Loucy (cell line): Measurements from ENCODE around the gene DUS2.
"Not testable (repeated sequence)": the region's sequence is repeated elsewhere in the genome, so short reads cannot be mapped to it uniquely, and the experiment has no call there.

Experiments
- CTCF ChIP-seq: fragments of 200-600 bp; sonication (generic); conservative IDR thresholded peaks from 2 replicates; pipeline ENCODE4 v1.5.1; 2014; ENCODE audit warnings: mild to moderate bottlenecking, antibody characterized with exemption, low read length
- EZH2phosphoT487 ChIP-seq: fragments of 200-600 bp; IDR thresholded peaks from 2 replicates; pipeline ENCODE4 v1.6.1; 2018; ENCODE audit warnings: antibody characterized with exemption, mild to moderate bottlenecking, moderate library complexity, borderline replicate concordance

- TF ChIP-seq CTCF, EZH2phosphoT487: not testable (repeated sequence)
These were observed 86.1 kb downstream of the DUS2 start for GRCh38 chr16:68109156-68109555.
